Endothelial cell of umbilical vein (primary cell): ENCODE results near the gene CNTN2.

ENCODE experiments used
- EZH2 ChIP-seq: IDR thresholded peaks from 2 replicates; pipeline ENCODE4 v1.6.1; 2012; ENCODE audit warnings: borderline replicate concordance, low read depth, mild to moderate bottlenecking, moderate library complexity, low read length, inconsistent platforms; ENCODE audit not compliant: severe bottlenecking
- POLR2A ChIP-seq: IDR thresholded peaks from 2 replicates; pipeline ENCODE4 v1.6.1; 2012; ENCODE audit warnings: low read depth, mild to moderate bottlenecking, control low read depth, low read length
- TF ChIP-seq, protein P1 (sequence below), 2 donors: IDR thresholded peaks; 1 replicate in 1 of 2; 2 replicates in 1 of 2; pipeline ENCODE4 v1.5.1; 2011; ENCODE audit warnings: low read length in 2 of 2, mild to moderate bottlenecking in 2 of 2, moderate library complexity in 2 of 2, control low read depth in 1 of 2, inconsistent platforms in 1 of 2, low read depth in 1 of 2; ENCODE audit not compliant: insufficient read depth in 1 of 2; ENCODE audit errors: extremely low read depth in 1 of 2

DNA sequence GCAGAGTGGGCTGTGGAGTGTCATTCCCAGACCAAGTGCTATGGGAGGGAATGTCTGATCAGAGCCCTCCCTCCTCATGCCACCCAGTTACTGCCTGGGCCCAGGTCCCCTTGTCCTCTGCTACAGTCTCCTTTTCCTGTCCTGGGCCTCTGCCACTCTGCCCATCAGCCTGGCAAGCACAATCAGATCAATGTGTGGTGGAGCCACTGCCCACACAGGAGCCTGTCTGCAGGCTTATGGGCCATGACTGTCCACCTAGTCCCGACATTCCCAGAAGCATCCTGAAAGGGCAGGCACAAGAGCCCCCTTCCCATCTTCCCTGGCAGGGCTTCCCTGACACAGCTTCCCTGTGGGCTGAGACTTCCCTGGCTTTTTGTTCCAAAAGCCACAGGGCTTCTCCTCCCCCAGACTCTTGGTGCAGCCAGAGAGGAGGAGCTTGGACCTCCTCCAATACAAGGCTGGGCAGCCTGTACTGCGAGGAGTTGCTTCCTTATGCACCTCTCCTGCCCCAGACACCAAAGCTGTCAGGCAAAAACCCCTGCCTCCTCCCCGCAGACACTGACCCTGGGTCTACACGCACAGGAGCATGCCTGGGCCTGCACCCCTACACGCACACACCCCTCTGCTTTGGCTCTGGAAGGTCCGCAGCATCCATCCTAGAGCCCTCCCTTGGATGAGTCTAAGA is 29.2 kb upstream of the CNTN2 start:
- no peak for TF ChIP-seq POLR2A
- TF ChIP-seq, protein P1, sequence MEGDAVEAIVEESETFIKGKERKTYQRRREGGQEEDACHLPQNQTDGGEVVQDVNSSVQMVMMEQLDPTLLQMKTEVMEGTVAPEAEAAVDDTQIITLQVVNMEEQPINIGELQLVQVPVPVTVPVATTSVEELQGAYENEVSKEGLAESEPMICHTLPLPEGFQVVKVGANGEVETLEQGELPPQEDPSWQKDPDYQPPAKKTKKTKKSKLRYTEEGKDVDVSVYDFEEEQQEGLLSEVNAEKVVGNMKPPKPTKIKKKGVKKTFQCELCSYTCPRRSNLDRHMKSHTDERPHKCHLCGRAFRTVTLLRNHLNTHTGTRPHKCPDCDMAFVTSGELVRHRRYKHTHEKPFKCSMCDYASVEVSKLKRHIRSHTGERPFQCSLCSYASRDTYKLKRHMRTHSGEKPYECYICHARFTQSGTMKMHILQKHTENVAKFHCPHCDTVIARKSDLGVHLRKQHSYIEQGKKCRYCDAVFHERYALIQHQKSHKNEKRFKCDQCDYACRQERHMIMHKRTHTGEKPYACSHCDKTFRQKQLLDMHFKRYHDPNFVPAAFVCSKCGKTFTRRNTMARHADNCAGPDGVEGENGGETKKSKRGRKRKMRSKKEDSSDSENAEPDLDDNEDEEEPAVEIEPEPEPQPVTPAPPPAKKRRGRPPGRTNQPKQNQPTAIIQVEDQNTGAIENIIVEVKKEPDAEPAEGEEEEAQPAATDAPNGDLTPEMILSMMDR (IDR thresholded peaks at IDR 0.05; ENCODE audit: extremely low read depth in 1 of 2, insufficient read depth in 1 of 2, low read depth in 1 of 2, low read length in 2 of 2), result no peak
- no peak for TF ChIP-seq EZH2
